Karpas-422 (cell line): ENCODE measurements around the gene DSCAM. TPM values are rescaled to one million over a fixed set of nuclear protein-coding genes. Genes with fewer than 3 reads are reported as not detected.

Experiments used
- DNase-seq: peaks from one replicate; pipeline ENCODE4 v3.0.0-alpha.2; 2015
- H2AFZ ChIP-seq: fragments of 200-600 bp; sonication (generic); 2 replicates; pipeline ENCODE4 v1.6.1; 2014; ENCODE audit warnings: antibody characterized with exemption, low read length, mixed read lengths
- H3K27ac ChIP-seq: fragments of 200-600 bp; sonication (generic); 2 replicates; pipeline ENCODE4 v1.5.1; 2014; ENCODE audit warnings: mild to moderate bottlenecking, low read length, moderate library complexity
- H3K27me3 ChIP-seq: fragments of 200-600 bp; sonication (generic); 2 replicates; pipeline ENCODE4 v1.6.1; 2014; ENCODE audit warnings: low read length, mixed read lengths
- H3K36me3 ChIP-seq: fragments of 200-600 bp; sonication (generic); 2 replicates; pipeline ENCODE4 v1.6.1; 2014; ENCODE audit warnings: low read length, mixed read lengths; ENCODE audit not compliant: insufficient read depth
- H3K4me1 ChIP-seq: fragments of 200-600 bp; sonication (generic); 2 replicates; pipeline ENCODE4 v1.6.1; 2014; ENCODE audit warnings: mild to moderate bottlenecking, low read length, mixed read lengths
- H3K4me2 ChIP-seq: fragments of 200-600 bp; sonication (generic); 2 replicates; pipeline ENCODE4 v1.6.1; 2014; ENCODE audit warnings: low read length, low read depth, mild to moderate bottlenecking; ENCODE audit not compliant: poor library complexity, severe bottlenecking
- H3K4me3 ChIP-seq: fragments of 200-600 bp; sonication (generic); 2 replicates; pipeline ENCODE4 v1.5.1; 2014; ENCODE audit warnings: mild to moderate bottlenecking, antibody characterized with exemption, low read length, mixed read lengths
- H3K79me2 ChIP-seq: fragments of 200-600 bp; sonication (generic); 2 replicates; pipeline ENCODE4 v1.6.1; 2014; ENCODE audit warnings: mild to moderate bottlenecking, low read length, mixed read lengths
- H3K9ac ChIP-seq: fragments of 200-600 bp; sonication (generic); 2 replicates; pipeline ENCODE4 v1.6.0; 2014; ENCODE audit warnings: low read length
- H3K9me2 ChIP-seq: fragments of 200-600 bp; sonication (generic), shearing (Covaris generic); replicated peaks from 2 replicates; pipeline ENCODE4 v1.6.0; 2014; ENCODE audit warnings: mild to moderate bottlenecking, low read length, moderate library complexity; ENCODE audit not compliant: insufficient read depth
- H3K9me3 ChIP-seq: fragments of 300-700, 200-600 bp; sonication (generic); 2 replicates; pipeline ENCODE4 v1.6.1; 2014; ENCODE audit warnings: low read length, mixed read lengths
- H4K20me1 ChIP-seq: fragments of 200-600 bp; sonication (generic); 2 replicates; pipeline ENCODE4 v1.6.1; 2014; ENCODE audit warnings: mild to moderate bottlenecking, antibody characterized with exemption, low read length, low read depth; ENCODE audit not compliant: insufficient read depth
- total RNA-seq: library from RNA; depleted of rRNA; stranded (reverse); fragments of >200 nt; shearing (Covaris generic); gene quantifications from 2 replicates; pipeline ENCODE4 v1.2.3, GENCODE V29; 2014; ENCODE audit warnings: low replicate concordance

Gene DSCAM
- total RNA-seq, 1 experiment from 2014 or later = not detected

DNA sequence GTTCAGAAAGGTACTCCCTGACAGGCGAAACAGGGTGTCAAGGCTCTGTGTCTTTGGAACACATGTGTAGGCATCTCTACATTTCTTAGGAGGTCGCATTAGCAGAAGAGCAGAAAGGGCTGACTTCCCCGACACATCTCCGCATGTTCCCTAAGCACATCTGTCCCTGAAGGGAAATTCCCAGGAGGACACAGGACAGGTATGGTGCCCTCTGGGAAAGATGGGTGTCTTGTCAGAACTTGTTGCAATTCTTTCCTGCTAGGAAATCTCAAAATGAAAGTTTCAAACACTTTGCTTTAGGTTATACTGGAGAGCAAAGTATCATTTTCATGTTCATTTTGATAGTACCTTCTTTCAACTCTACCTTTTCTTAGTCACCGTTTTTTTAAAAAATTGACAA lies 2.0 kb downstream of the DSCAM start:
- Histone ChIP-seq H3K27ac (no peak overlapping the region), H3K9me2 (no peaks in the 10 kb centered on the region), H3K4me3 (no peak overlapping the region), H2AFZ (no peak overlapping the region), H3K4me2 (no peak overlapping the region), H3K9ac (no peak overlapping the region), H4K20me1 (no peaks in the 10 kb centered on the region), H3K9me3 (peaks cover 8% of the 10 kb centered on the region), H3K4me1 (no peaks in the 10 kb centered on the region), H3K79me2 (no peaks in the 10 kb centered on the region), H3K36me3 (no peaks in the 10 kb centered on the region), H3K27me3 (no peaks in the 10 kb centered on the region)
- DNase-seq = no peak

DNA sequence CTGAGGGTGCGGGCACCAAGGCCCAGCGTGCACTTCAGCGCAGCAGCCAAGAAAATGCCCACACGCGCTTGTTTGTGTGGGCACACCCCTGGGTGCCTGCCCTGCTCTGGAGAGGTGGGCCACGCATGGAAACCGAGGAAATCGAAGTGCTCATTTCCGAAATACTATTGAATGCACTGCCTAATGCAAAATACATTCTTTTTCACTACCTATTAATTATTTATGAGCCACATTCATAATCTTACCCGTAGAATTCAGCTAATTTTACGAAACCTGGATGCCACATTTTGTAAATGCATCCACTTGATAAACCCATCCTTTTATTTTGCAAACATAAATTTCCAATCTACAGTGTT lies 4.8 kb downstream of the DSCAM start:
- H3K4me1 ChIP-seq = no peaks in the 10 kb centered on the region
- no peaks in the 10 kb centered on the region for H3K27me3 ChIP-seq
- H2AFZ ChIP-seq = no peak overlapping the region
- no peak overlapping the region for H3K4me3 ChIP-seq
- H3K9me3 ChIP-seq = peaks cover 5% of the 10 kb centered on the region; the same call in 1 of the 2 replicates
- no peaks in the 10 kb centered on the region for H4K20me1 ChIP-seq
- no peaks in the 10 kb centered on the region for H3K79me2 ChIP-seq
- no peak overlapping the region for H3K4me2 ChIP-seq
- H3K27ac ChIP-seq = no peak overlapping the region
- no peak overlapping the region for H3K9ac ChIP-seq
- H3K36me3 ChIP-seq = no peaks in the 10 kb centered on the region
- H3K9me2 ChIP-seq = no peaks in the 10 kb centered on the region
- no peak for DNase-seq

DNA sequence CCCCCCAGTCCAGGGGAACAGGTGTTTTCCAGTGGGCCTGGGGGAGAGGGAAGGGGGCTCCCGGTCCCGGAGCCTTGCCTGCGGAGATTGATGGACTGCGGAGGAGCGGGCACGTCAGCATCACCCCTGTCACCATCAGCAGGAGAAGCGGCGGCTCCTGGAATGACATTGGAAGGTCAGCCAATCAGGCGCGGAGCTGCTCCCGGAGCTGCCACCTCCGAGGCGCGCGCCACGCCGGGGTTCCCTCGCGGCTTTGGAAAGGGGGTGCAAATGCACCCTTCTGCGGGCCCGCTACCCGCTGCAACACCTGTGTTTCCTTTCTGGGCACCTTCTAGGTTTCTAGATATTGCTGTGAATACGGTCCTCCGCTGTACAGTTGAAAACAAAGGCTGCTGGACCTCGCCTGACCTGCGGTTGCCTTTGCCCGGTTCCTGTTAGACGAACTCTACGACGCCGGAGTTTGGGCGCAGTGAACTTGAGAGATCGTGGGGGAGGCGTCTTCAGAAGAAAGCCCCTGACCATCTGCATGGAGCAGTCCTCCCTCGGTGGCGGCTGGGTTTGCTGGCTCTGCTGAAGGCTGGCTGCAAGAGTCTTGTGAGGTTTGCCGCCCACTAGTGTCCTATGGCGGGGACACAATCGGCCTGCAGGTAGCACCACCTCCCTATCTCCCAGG lies 5.3 kb downstream of the DSCAM start:
- H4K20me1 ChIP-seq = no peaks in the 10 kb centered on the region
- H3K9me2 ChIP-seq = no peaks in the 10 kb centered on the region
- H3K27me3 ChIP-seq = no peaks in the 10 kb centered on the region
- peaks cover 5% of the 10 kb centered on the region for H3K9me3 ChIP-seq
- no peak overlapping the region for H2AFZ ChIP-seq
- no peaks in the 10 kb centered on the region for H3K36me3 ChIP-seq
- no peak overlapping the region for H3K4me3 ChIP-seq
- no peak overlapping the region for H3K4me2 ChIP-seq
- no peak overlapping the region for H3K27ac ChIP-seq
- no peak overlapping the region for H3K9ac ChIP-seq
- no peak for DNase-seq
- no peaks in the 10 kb centered on the region for H3K79me2 ChIP-seq
- H3K4me1 ChIP-seq = no peaks in the 10 kb centered on the region

DNA sequence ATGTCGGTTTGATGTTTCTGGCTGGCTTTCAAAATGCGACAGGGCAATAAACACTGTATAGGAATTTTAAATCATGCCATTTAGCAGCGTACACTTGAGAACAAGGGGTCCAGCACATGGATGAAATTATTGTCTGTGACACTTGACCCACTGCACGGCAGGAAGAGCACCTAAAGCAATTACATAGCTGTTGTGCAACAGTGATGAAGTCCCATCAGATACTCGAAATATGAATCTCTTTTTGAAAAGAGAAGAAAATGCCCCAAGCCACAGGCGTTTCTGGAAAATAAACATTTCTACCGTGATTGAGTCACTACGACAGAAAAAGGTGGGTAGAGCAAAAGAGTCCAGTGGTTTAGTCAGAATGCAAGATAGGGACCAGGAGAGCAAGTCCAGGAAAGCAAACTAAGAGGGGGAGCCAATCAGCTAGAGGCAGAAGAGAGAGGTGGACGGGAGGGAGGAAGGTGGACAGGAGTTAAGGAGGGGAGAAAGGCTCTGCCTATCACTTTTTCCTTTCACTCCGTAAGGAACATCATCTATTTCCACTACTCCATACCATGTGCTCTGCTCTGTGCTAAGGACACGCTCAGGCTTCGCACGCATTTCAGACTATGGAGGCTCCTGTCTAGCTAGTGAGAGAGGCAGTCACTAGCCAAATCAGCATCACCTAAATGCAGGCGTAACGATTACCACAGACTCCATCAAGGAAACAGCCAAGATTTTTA lies 6.4 kb downstream of the DSCAM start:
- Histone ChIP-seq H3K9me2 (no peaks in the 10 kb centered on the region), H3K4me1 (no peaks in the 10 kb centered on the region), H3K36me3 (no peaks in the 10 kb centered on the region), H3K9me3 (peaks cover 5% of the 10 kb centered on the region), H3K27ac (no peak overlapping the region), H3K79me2 (no peaks in the 10 kb centered on the region), H3K4me2 (no peak overlapping the region), H3K4me3 (no peak overlapping the region), H3K27me3 (peaks cover 3% of the 10 kb centered on the region; the same call in 1 of the 2 replicates), H4K20me1 (no peaks in the 10 kb centered on the region), H2AFZ (no peak overlapping the region), H3K9ac (no peak overlapping the region)
- no peak for DNase-seq

DNA sequence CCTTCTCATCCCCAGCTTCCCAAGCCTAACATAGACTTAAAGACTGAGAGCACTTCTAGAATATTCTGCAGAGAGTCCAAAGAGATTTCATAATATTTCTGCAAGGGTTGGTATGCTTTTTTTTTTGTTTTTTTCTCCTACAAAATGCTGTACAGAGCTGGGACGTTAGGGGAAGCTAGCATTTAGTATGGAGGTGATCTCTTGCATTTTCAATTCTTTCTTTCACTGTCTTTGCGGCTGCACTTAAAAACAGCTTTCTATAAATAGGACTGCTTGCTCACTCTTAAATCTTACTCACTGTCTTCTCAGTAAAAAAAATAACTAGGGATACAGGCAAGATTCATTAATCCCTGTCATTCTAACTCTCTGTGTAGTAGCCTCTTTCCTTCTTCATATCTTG lies 7.4 kb downstream of the DSCAM start:
- no peak for DNase-seq
- no peaks in the 10 kb centered on the region for H4K20me1 ChIP-seq
- peaks cover 5% of the 10 kb centered on the region for H3K9me3 ChIP-seq
- H3K4me1 ChIP-seq = no peaks in the 10 kb centered on the region
- no peaks in the 10 kb centered on the region for H3K79me2 ChIP-seq
- H3K36me3 ChIP-seq = no peaks in the 10 kb centered on the region
- H2AFZ ChIP-seq = no peak overlapping the region
- H3K27me3 ChIP-seq = peaks cover 3% of the 10 kb centered on the region; the same call in 1 of the 2 replicates
- no peak overlapping the region for H3K9ac ChIP-seq
- H3K27ac ChIP-seq = no peak overlapping the region
- H3K4me3 ChIP-seq = no peak overlapping the region
- no peaks in the 10 kb centered on the region for H3K9me2 ChIP-seq
- no peak overlapping the region for H3K4me2 ChIP-seq

DNA sequence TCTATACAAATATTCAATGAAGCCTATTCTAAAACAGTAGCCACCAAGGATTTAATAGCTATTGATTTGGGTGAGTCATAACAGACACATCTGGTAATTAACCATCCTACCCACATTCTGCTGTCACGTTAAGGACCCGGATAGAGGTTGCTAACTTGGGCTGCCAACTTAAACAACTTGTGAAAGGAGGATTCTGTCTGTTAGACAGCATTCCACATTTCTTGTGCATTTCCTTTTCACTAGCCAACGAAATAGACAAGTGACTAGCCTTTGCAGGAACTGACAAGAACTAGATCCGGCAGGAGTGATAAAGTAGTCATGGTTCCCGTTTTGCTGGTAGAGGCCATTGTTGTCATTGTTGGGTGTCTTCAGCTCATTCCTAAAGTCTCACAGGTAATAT lies 9.5 kb downstream of the DSCAM start:
- Histone ChIP-seq H3K79me2 (no peaks in the 10 kb centered on the region), H3K4me2 (no peak overlapping the region)

DNA sequence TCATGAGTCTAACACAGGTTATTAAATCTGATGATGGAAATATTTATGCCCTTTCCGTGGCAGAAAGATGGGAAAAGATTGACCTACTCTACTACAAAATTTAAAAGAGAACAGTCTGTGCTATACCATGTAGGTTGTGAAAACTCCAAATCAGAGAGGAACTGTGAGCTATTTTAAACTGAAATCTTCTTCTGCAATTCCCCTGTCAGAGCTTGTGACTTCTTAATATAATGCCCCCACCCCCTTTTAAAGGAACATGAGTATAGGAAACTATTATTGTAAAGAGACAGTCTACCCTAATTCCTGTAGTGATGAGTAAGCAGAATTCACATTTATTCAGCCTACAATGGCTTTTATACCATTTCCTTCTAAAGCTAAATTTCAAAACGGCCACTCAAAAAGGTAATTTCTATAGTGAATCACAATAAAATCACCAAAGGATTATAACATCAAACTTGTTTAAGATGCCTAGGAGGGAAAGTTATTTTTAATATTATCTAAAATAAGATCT lies 11.7 kb downstream of the DSCAM start:
- H3K9me2 ChIP-seq = no peaks in the 10 kb centered on the region
- H3K27ac ChIP-seq = no peak overlapping the region

More for the DNA sequence above, 9.5 kb downstream of the DSCAM start:
- Histone ChIP-seq H3K4me1 (no peaks in the 10 kb centered on the region), H4K20me1 (no peaks in the 10 kb centered on the region), H3K9me2 (no peaks in the 10 kb centered on the region), H3K36me3 (no peaks in the 10 kb centered on the region), H3K27ac (no peak overlapping the region), H3K27me3 (peaks cover 3% of the 10 kb centered on the region; the same call in 1 of the 2 replicates), H3K9me3 (peaks cover 5% of the 10 kb centered on the region), H3K4me3 (no peak overlapping the region), H2AFZ (no peak overlapping the region), H3K9ac (no peak overlapping the region)
- no peak for DNase-seq

DNA sequence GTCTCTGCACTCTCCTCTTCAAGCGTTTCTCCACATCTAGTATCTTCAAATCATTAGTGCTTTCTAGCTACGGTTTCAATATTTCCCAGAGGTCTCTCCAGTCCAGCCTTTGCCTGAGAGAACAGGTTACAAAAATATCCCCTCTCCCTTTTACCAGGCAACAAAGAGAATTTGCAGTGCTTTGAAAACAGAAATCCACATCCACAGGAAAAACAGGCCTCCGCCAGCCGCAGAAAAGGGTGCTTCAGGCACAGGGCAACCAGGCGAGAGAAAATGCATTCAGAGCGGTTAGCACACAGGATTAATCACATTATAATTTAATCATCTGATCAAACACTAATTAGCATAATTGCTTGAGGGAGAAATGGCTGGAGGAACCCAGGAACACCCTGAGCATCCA lies 13.8 kb downstream of the DSCAM start:
- H3K4me3 ChIP-seq = no peak overlapping the region
- H4K20me1 ChIP-seq = no peaks in the 10 kb centered on the region
- no peaks in the 10 kb centered on the region for H3K79me2 ChIP-seq
- H3K9ac ChIP-seq = no peak overlapping the region
- no peaks in the 10 kb centered on the region for H3K4me1 ChIP-seq
- no peaks in the 10 kb centered on the region for H3K36me3 ChIP-seq
- peaks cover 15% of the 10 kb centered on the region for H3K9me3 ChIP-seq
- no peak overlapping the region for H2AFZ ChIP-seq
- H3K27me3 ChIP-seq = peaks cover 3% of the 10 kb centered on the region; the same call in 1 of the 2 replicates
- no peak overlapping the region for H3K4me2 ChIP-seq
- H3K9me2 ChIP-seq = no peaks in the 10 kb centered on the region
- DNase-seq = no peak
- H3K27ac ChIP-seq = no peak overlapping the region

More for the DNA sequence above, 11.7 kb downstream of the DSCAM start:
- Histone ChIP-seq H2AFZ (no peak overlapping the region), H4K20me1 (no peaks in the 10 kb centered on the region), H3K27me3 (peaks cover 3% of the 10 kb centered on the region; the same call in 1 of the 2 replicates), H3K4me1 (no peaks in the 10 kb centered on the region), H3K79me2 (no peaks in the 10 kb centered on the region), H3K36me3 (no peaks in the 10 kb centered on the region), H3K9me3 (peaks cover 15% of the 10 kb centered on the region), H3K4me2 (no peak overlapping the region), H3K4me3 (no peak overlapping the region), H3K9ac (no peak overlapping the region)
- no peak for DNase-seq
